ENCODE results near the gene DSTN.

GRCh38 chr20:17533396-17533795, 36.5 kb upstream of the DSTN start:
- TF ChIP-seq SP1 (IDR thresholded peaks at IDR 0.05) = no peak
- TF ChIP-seq NFRKB (IDR thresholded peaks at IDR 0.05) = no peak
- no peak for TF ChIP-seq FOXM1 (IDR thresholded peaks at IDR 0.05; ENCODE audit: borderline replicate concordance)
- TF ChIP-seq SUZ12 (IDR thresholded peaks at IDR 0.05) = no peak
- TF ChIP-seq FOXA1 (IDR thresholded peaks at IDR 0.05) = no peak
- TF ChIP-seq ZNF384 (IDR thresholded peaks at IDR 0.05) = no peak
- TF ChIP-seq TARDBP (IDR thresholded peaks at IDR 0.05) = no peak
- TF ChIP-seq ARNT (IDR thresholded peaks at IDR 0.05) = no peak
- no peak for TF ChIP-seq HDGF (IDR thresholded peaks at IDR 0.05; ENCODE audit: borderline replicate concordance)
- no peak for TF ChIP-seq FOXK2 (IDR thresholded peaks at IDR 0.05)
- TF ChIP-seq BHLHE40 (IDR thresholded peaks at IDR 0.05; ENCODE audit: borderline replicate concordance) = no peak
- TF ChIP-seq L3MBTL2 (conservative IDR thresholded peaks at IDR 0.05) = peak; percentile 47; the same call in 1 of the 2 replicates
- no peak for TF ChIP-seq PKNOX1 (IDR thresholded peaks at IDR 0.05)
